PFSK-1 (cell line): ENCODE data around the gene GFOD1.

Experiments used
- POLR2AphosphoS5 ChIP-seq: IDR thresholded peaks from 2 replicates; pipeline ENCODE4 v1.6.1; 2012; ENCODE audit warnings: low read depth, mild to moderate bottlenecking, control low read depth, low read length, moderate library complexity
- REST ChIP-seq, 2 experiments: IDR thresholded peaks; 2 replicates each; pipeline versions ENCODE4 v1.6.1 to v1.8.0; 2011 to 2012; ENCODE audit warnings: low read depth in 2 of 2, low read length in 2 of 2, control low read depth in 1 of 2, inconsistent platforms in 1 of 2, mild to moderate bottlenecking in 1 of 2, moderate library complexity in 1 of 2; ENCODE audit not compliant: insufficient read depth in 1 of 2

DNA sequence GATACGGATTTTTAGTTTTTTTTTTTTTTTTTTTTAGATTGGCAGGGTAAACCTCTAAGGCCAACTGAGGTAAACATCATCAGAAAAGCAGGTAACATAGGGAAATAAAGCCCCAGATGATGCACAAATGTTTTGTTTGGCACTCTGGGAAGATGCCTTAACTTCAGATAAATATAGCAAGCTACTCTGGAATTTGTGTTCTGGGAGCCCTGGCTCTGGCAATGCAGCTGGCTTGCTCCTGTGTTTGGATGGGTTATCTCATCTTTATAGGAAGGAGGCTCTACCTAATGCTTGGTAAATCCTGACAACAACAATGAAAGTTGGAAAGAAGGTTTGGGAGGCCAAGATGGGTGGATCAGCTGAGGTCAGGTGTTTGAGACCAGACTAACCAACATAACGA, 77.4 kb downstream of the GFOD1 start:
- TF ChIP-seq POLR2AphosphoS5 (no peak), REST (IDR thresholded peaks at IDR 0.05; ENCODE audit: insufficient read depth in 1 of 2, low read depth in 2 of 2, low read length in 2 of 2) (no peak)
